HG02870 (cell line): ENCODE results near the gene GHDC.
"Not testable (repeated sequence)": the region's sequence is repeated elsewhere in the genome, so short reads cannot be mapped to it uniquely, and the experiment has no call there.

Experiments
- ATAC-seq: cut with Tn5 transposase; IDR thresholded peaks from one replicate; pipeline ENCODE4 v1.9.1; 2021; ENCODE audit warnings: mild to moderate bottlenecking, moderate library complexity; ENCODE audit not compliant: unreplicated experiment

The GHDC gene

GRCh38 chr17:42193969-42194899, at the start of gene GHDC:
TSS of gene GHDC (minus strand) at chr17:42194494. CDS start at chr17:42193581, 913 bp downstream.
- ATAC-seq, result peak; percentile 79

- no peak for ATAC-seq
These were observed 49.2 kb upstream of the GHDC start for GRCh38 chr17:42243493-42243982.

GRCh38 chr17:42241871-42242270, 47.6 kb upstream of the GHDC start:
- ATAC-seq, result no peak

GRCh38 chr17:42240863-42241262, 46.6 kb upstream of the GHDC start:
- ATAC-seq, result not testable (repeated sequence)

- ATAC-seq, result no peak
These were observed 45.9 kb upstream of the GHDC start for GRCh38 chr17:42240201-42240600.

GRCh38 chr17:42239576-42239975, 45.3 kb upstream of the GHDC start:
- ATAC-seq, result not testable (repeated sequence)

- ATAC-seq, result no peak
These were observed 42.5 kb upstream of the GHDC start for GRCh38 chr17:42236760-42237159.

- no peak for ATAC-seq
These were observed 39.7 kb upstream of the GHDC start for GRCh38 chr17:42233994-42234393.

- no peak for ATAC-seq
These were observed 38.9 kb upstream of the GHDC start for GRCh38 chr17:42233156-42233555.

- ATAC-seq, result no peak
These were observed 35.9 kb upstream of the GHDC start for GRCh38 chr17:42230225-42230624.

- ATAC-seq, result no peak
These were observed 33.8 kb upstream of the GHDC start for GRCh38 chr17:42227849-42228700.

- ATAC-seq, result no peak
These were observed 31.4 kb upstream of the GHDC start for GRCh38 chr17:42225646-42226045.

GRCh38 chr17:42224651-42225050, 30.4 kb upstream of the GHDC start:
- no peak for ATAC-seq

GRCh38 chr17:42221886-42222745, 27.8 kb upstream of the GHDC start:
- no peak for ATAC-seq

GRCh38 chr17:42219280-42219679, 25.0 kb upstream of the GHDC start:
- not testable (repeated sequence) for ATAC-seq

GRCh38 chr17:42214156-42214555, 19.9 kb upstream of the GHDC start:
- no peak for ATAC-seq

GRCh38 chr17:42212382-42212781, 18.1 kb upstream of the GHDC start:
- no peak for ATAC-seq

GRCh38 chr17:42211921-42212341, 17.6 kb upstream of the GHDC start:
- not testable (repeated sequence) for ATAC-seq

GRCh38 chr17:42210046-42210445, 15.8 kb upstream of the GHDC start:
- no peak for ATAC-seq

- ATAC-seq, result not testable (repeated sequence)
These were observed 11.9 kb upstream of the GHDC start for GRCh38 chr17:42206153-42206612.
